ENCODE data around the gene STAG3. TPM values are rescaled to one million over a fixed set of nuclear protein-coding genes. Genes with fewer than 3 reads are reported as not detected.

STAG3 gene
- total RNA-seq, 1 experiment from 2014 or later = 3.1 TPM

GRCh38 chr7:100189061-100189460, 11.3 kb downstream of the STAG3 start:
- Histone ChIP-seq H3K27ac (ENCODE audit: insufficient read length, low read depth, low read length) (no peak overlapping the region), H3K9ac (ENCODE audit: extremely low read depth, insufficient read length, low read length) (no peak overlapping the region), H2AK5ac (ENCODE audit: insufficient read length, low read length) (no peak overlapping the region), H3K4ac (ENCODE audit: low read depth, low read length) (no peak overlapping the region), H2BK20ac (ENCODE audit: low read depth, low read length, poor library complexity, severe bottlenecking) (no peak overlapping the region), H4K5ac (ENCODE audit: insufficient read length, low read depth, low read length) (no peak overlapping the region), H3K9me3 (ENCODE audit: control insufficient read depth, low read depth, low read length) (no peaks in the 10 kb centered on the region), H3K27me3 (ENCODE audit: insufficient read depth, low read length) (no peaks in the 10 kb centered on the region), H4K91ac (ENCODE audit: insufficient read length, low read depth, low read length) (no peak overlapping the region), H3K79me1 (ENCODE audit: insufficient read depth, low read depth, low read length, poor library complexity, severe bottlenecking) (no peaks in the 10 kb centered on the region), H3K14ac (ENCODE audit: insufficient read depth, low read length) (no peak overlapping the region), H3K23ac (ENCODE audit: insufficient read length, low read depth, low read length) (no peak overlapping the region), H3K23me2 (ENCODE audit: insufficient read length, low read depth, low read length, poor library complexity, severe bottlenecking) (no peaks in the 10 kb centered on the region), H2BK120ac (ENCODE audit: low read depth, low read length, poor library complexity, severe bottlenecking) (no peak overlapping the region), H2AFZ (ENCODE audit: low read length) (no peak overlapping the region), H3K79me2 (ENCODE audit: insufficient read depth, low read length) (no peaks in the 10 kb centered on the region), H4K20me1 (ENCODE audit: control insufficient read depth, insufficient read depth, insufficient read length) (no peaks in the 10 kb centered on the region), H3K4me1 (ENCODE audit: insufficient read depth, low read length) (no peaks in the 10 kb centered on the region), H4K8ac (replicated peaks; ENCODE audit: insufficient read length, low read depth, low read length) (no peak overlapping the region), H2BK15ac (ENCODE audit: low read depth, low read length) (no peak overlapping the region), H3K4me2 (ENCODE audit: insufficient read depth, insufficient read length, low read length) (no peak overlapping the region), H2BK5ac (ENCODE audit: insufficient read length, low read length) (no peak overlapping the region), H2BK12ac (ENCODE audit: insufficient read length, low read depth, low read length) (no peak overlapping the region), H3K18ac (ENCODE audit: insufficient read length, low read depth, low read length) (no peak overlapping the region), H3K56ac (ENCODE audit: insufficient read length, low read depth, low read length) (no peak overlapping the region), H3T11ph (ENCODE audit: low read length) (no peak overlapping the region)
- TF ChIP-seq CTCF (conservative IDR thresholded peaks at IDR 0.05) = 0 out of 3 replicates have a peak, but pooled peaks have one; percentile 32
- no peak for DNase-seq
- H3K4me1 Mint-ChIP-seq = peaks cover 0 to 3% of the 10 kb centered on the region in 2 experiments; a peak in 1 of 4 replicates
- no CpG with 5 or more reads among the region's 3 CpGs for WGBS (ENCODE audit: extremely low coverage, insufficient read length, low lambda C conversion rate)
- peaks cover 14% of the 10 kb centered on the region for H3K27me3 Mint-ChIP-seq (ENCODE audit: low read depth)
- no peaks in the 10 kb centered on the region for H3K36me3 Mint-ChIP-seq (ENCODE audit: insufficient read depth in 1 of 3, low read depth in 3 of 3)
- no peak overlapping the region for H3K27ac Mint-ChIP-seq
- H3K9me3 Mint-ChIP-seq = no peaks in the 10 kb centered on the region
- no peak overlapping the region for H3K4me3 Mint-ChIP-seq

Data from H9 (cell line).